SKM-1 treated with dmso at 0.1 percent for 144 hours (cell line): ENCODE results near the gene RAP1GAP.
A peak's percentile ranks its signal among the peaks of the same experiment; 100 is the strongest.
"Not testable (repeated sequence)": the region's sequence is repeated elsewhere in the genome, so short reads cannot be mapped to it uniquely, and the experiment has no call there.

ENCODE experiments used
- DNase-seq: peaks from one replicate; lab custom pipeline; 2025; ENCODE audit not compliant: unreplicated experiment; lab: John Stamatoyannopoulos, UW

Gene RAP1GAP

DNA sequence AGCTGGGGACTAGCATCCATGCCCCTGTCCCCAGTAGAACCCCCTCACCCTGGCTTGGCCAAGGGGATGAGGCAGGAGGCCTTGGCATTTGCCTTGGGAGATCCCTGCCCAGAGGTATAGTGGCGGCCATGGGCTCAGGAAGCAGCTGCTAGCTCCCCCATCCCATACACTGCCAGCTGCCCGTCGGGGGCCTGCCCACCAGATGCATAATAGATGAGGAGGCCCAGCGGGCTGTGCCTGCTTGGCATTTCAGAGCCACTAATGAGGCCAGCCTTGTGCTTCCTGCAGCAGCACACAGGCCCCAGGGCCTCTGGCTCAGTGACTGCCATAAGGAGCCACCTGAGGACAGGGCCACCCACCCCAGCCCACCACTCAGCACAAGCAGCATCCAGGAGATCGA, 23.6 kb downstream of the RAP1GAP start:
- DNase-seq: no peak

- DNase-seq: no peak
These were observed 24.3 kb downstream of the RAP1GAP start for GRCh38 chr1:21644906-21645305.

DNA sequence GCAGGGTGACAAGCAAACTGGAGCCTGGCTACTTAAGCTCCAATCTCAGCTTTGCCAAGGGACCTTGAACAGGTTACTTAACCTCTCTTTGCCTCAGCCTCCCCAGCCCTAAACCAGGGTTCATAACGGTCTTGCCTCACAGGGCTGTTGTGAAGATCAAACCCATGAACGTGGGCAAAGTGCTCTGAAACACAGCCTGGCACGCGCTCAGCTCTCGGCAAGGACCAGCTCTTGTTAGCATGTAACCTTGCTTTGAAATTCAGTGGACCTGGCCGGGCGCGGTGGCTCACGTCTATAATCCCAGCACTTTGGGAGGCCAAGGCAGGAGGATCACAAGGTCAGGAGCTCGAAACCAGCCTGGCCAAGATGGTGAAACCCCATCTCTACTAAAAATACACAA, 24.8 kb downstream of the RAP1GAP start:
- no peak for DNase-seq

DNA sequence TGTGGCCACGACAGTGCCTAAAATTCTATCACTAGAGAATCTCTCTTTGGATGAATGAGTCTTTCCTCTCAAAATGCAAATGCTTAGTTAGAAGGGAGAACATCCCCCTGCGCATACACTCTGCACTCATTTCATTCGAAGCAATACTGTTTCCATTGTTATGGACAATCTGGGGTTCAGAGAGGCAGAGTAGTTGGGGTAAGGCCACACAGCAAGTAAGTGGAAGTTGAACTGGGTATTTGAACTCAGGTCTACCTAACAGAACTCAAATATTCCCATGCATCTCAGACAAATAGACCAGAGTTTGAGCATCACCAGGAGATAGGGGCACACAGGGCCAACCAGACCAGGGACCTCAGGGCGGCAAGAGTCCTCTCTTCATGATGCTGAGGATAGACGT, 25.5 kb downstream of the RAP1GAP start:
- DNase-seq: no peak

DNA sequence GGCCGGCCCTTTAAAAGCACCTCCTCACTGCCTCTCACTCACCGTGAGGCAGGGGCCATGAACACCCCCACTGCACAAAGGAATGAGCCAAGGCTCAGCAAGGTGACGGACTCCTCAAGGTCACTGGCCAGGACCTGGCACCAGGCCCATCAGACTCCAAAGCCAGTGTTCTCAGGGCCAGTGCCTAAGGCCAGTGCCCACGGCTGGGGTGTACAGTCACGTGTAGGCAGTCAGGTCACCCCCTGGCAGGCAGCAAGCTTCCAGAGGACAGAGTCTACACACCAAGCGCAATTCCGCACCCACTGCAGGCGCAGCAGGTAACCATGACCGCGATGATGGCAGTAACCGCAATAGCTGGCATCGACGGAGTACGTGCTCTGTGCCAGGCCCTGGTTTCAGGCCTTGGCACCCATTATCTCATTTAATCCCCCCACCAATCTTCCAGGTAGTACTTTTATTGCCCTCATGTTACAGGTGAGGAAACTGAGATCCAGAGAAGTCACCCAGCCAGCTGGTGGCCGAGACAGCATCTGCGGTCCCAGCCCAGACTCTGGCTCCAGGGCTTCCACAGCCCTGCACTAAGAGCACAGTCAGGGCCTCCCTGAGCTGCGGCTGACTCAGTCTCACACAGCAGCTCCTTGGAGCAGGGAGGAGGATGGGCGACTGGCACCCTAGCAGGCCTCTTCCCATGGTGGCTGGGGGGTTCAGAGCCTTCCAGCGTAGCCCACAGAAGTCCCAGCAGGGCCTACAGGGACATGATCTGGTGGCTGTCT, 27.0 kb downstream of the RAP1GAP start:
- no peak for DNase-seq

DNA sequence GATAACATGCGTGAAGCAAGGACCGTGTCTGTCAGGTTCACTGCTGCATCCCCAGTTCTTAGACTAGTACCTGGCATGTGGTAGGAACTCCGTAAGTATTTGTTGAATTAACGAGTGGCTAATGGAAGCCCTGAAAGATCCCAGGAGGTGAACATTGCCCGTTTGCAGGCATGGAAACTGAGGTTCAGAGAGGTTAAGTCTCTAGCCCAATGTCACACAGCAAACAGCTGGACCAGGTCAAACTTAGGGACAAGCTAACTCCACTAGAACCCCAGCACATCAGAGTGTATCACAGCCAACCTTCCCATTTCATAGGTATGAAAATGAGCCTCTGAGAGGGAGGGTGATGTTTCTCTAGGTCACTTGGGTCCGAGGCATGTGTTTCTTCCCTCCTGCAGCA, 27.6 kb downstream of the RAP1GAP start:
- DNase-seq: no peak

DNA sequence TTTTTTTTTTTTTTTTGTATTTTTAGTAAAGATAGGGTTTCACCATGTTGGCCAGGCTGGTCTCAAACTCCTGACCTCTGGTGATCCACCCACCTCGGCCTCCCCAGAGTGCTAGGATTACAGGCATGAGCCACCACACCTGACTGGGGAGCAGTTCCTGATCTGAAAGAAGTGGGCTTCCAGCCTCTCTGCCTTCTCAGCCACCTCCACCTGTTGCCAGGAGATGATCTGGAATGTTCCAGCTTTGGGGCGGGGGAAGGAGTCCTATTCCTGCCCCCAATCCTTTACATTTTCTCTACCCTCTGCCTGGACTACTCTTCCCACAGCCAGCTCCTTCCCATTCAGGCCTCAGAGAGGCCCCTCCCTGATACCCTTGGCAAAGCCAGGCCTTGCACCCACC, 28.1 kb downstream of the RAP1GAP start:
- DNase-seq: no peak

GRCh38 chr1:21640653-21641052, 28.5 kb downstream of the RAP1GAP start:
- DNase-seq: no peak

DNA sequence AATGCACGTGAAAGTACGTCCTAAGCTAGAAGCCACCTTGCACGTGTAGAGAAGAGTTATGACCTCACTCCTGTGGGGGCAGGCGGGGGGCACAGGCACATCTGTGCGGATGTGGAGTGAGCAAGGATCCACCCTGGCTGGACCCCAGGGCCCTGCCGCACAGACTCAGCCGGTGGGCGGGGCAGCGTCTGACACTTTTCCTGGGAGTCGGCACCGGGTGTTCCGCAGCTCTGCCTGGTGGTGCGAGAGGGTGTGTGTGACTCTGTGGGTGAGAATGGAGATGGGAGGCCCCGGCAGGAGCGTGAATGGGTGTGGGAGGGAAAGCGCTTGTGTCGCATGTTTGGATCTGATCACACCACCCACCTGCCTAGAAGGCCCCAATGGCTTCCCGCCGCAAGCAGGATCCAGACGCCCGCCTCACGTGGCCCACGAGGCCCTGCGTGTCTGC, 29.5 kb downstream of the RAP1GAP start:
- DNase-seq: no peak

GRCh38 chr1:21638531-21639341, 30.4 kb downstream of the RAP1GAP start:
- peak; percentile 7 for DNase-seq

- DNase-seq: no peak
These were observed 31.6 kb downstream of the RAP1GAP start for GRCh38 chr1:21637514-21637913.

- DNase-seq: no peak
These were observed 33.1 kb downstream of the RAP1GAP start for GRCh38 chr1:21636029-21636428.

- DNase-seq: no peak
These were observed 34.2 kb downstream of the RAP1GAP start for GRCh38 chr1:21634806-21635535.

- no peak for DNase-seq
These were observed 35.0 kb downstream of the RAP1GAP start for GRCh38 chr1:21633992-21634805.

GRCh38 chr1:21633141-21633755, 35.9 kb downstream of the RAP1GAP start:
- DNase-seq: no peak

GRCh38 chr1:21631944-21632887, 36.9 kb downstream of the RAP1GAP start:
- DNase-seq: no peak

- DNase-seq: not testable (repeated sequence)
These were observed 37.6 kb downstream of the RAP1GAP start for GRCh38 chr1:21631590-21631943.

GRCh38 chr1:21630571-21631343, 38.4 kb downstream of the RAP1GAP start:
- DNase-seq: no peak

DNA sequence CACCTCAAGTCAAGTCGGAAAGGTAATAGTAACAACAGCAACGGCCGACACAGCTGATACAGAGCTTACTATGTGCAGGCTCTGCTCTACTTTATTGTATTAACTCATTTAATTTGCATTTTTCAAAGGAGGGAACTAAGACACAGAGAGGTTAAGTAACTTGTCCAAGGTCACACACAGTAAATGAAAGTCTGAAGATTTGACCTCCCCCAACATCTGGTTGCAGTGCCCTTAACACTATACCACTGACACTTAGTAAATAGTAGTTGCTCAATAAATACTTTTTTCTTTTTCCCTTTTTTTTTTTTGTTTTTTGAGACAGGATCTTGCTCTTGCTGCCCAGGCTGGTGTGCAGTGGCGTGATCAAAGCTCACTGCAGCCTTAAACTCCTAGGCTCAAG, 39.2 kb downstream of the RAP1GAP start:
- no peak for DNase-seq
